Measurements from ENCODE around the gene CFAP74. TPM values are rescaled to one million over a fixed set of nuclear protein-coding genes. Genes with fewer than 3 reads are reported as not detected.

Gene CFAP74
- total RNA-seq, 1 experiment from 2014 or later, result not detected

DNA sequence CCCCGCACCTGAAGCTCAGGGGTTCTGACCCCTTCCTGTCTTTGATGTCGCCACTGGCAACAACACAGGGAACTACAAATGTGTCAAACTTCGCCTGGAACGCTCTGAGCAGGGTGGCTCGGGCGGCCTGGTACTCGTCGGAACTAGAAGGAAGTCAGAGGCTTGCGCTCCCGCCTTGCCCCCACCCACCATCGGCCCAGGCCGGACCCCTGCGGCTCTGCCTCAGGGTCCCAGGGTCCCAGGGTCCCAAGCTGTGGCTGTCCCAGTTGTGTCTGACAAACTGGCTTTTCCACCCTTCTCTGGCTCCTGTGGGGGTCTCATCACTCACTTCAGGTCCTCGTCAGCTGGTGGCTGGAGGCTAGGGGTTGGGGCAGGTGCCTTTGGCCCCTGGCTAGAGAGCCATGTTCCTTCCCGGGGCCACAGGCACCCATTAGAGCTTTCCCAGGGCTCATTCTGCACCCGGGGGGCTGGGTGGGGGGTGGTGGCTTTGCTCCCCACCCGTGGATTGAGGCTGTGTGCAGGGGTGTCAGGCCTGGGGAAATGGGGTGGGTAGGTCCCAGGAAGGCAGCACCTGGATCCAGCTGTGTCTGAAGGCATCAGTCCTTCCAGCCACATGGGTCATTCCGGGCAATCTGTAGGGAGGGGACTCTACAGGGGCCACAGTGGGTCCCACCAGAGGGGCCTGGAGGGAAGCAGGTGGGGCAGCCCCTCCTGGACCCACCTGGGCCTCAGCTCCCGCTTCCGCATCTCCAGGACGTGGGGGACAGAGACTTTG is 76.5 kb downstream of the CFAP74 start:
- POLR2A ChIA-PET (ENCODE audit: unreplicated experiment), result no interaction called here
- no peak overlapping the region for H3K9ac ChIP-seq (ENCODE audit: low read length)
- no peaks in the 10 kb centered on the region for H3K27me3 ChIP-seq (ENCODE audit: low read length)

DNA sequence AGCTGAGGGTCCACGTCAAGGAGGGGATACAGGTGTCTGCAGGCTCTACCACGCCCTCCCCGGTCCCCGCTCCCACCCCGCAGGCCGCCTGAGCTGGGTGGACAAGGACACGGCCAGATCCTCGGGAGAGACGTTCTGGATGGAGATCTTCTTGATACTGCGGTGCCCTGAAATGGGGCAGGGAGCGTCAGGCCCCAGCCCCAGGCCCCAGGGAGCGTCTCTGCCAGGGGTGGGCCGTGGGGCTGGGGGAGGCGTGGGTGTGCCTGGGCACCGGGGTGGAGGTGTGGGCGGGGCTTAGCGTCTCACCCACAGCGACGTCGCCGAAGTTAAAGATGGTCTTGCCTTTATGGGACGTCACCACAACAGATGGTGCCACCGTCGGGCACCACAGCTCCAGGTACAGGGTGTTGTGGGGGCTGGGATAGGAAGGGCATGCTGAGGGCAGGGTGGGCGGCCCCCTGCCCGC is 77.2 kb downstream of the CFAP74 start:
- Histone ChIP-seq H4K20me1 (ENCODE audit: low read length) (no peaks in the 10 kb centered on the region), H3K9me2 (replicated peaks; ENCODE audit: low read length) (no peaks in the 10 kb centered on the region), H3K36me3 (ENCODE audit: low read depth, low read length) (no peaks in the 10 kb centered on the region), H3F3A (ENCODE audit: low read length, unreplicated experiment) (no peaks in the 10 kb centered on the region), H3K27ac (ENCODE audit: low read length) (no peak overlapping the region), H3K9ac (ENCODE audit: low read length) (no peak overlapping the region), H3K4me3 (ENCODE audit: low read length) (no peak overlapping the region), H3K4me2 (ENCODE audit: low read length) (no peak overlapping the region), H3K9me3 (ENCODE audit: low read length) (no peaks in the 10 kb centered on the region), H3K27me3 (ENCODE audit: low read length) (no peaks in the 10 kb centered on the region), H2AFZ (ENCODE audit: low read length) (no peak overlapping the region), H3K79me2 (ENCODE audit: low read length) (no peaks in the 10 kb centered on the region), H3K4me1 (ENCODE audit: insufficient read depth, low read length) (no peaks in the 10 kb centered on the region)
- CTCF ChIA-PET, result interaction anchor here (0.6 kb wide), 1 partner anchor 10 kb away, joined by 4 read pairs; no protein-coding TSS in a partner anchor
- no peak for TF ChIP-seq EZH2 (IDR thresholded peaks at IDR 0.05; ENCODE audit: low read length, unreplicated experiment)
- TF ChIP-seq CTCF (conservative IDR thresholded peaks at IDR 0.05; ENCODE audit: low read depth, low read length), result no peak
- no peak for TF ChIP-seq EZH2phosphoT487 (IDR thresholded peaks at IDR 0.05; ENCODE audit: borderline replicate concordance, low read length)
- POLR2A ChIA-PET (ENCODE audit: unreplicated experiment), result no interaction called here
- intact Hi-C loops (cut with micrococcal nuclease), result no loop called here
- BruUV-seq (replicated peaks), result no TSS peak
- no peak for DNase-seq
- ATAC-seq, result no peak

More for the DNA sequence above, 76.5 kb downstream of the CFAP74 start:
- Histone ChIP-seq H2AFZ (ENCODE audit: low read length) (no peak overlapping the region), H3K79me2 (ENCODE audit: low read length) (no peaks in the 10 kb centered on the region), H3K4me3 (ENCODE audit: low read length) (no peak overlapping the region), H3K4me2 (ENCODE audit: low read length) (no peak overlapping the region), H3K4me1 (ENCODE audit: insufficient read depth, low read length) (no peaks in the 10 kb centered on the region), H3K27ac (ENCODE audit: low read length) (no peak overlapping the region), H3F3A (ENCODE audit: low read length, unreplicated experiment) (no peaks in the 10 kb centered on the region), H3K9me2 (replicated peaks; ENCODE audit: low read length) (no peaks in the 10 kb centered on the region), H3K9me3 (ENCODE audit: low read length) (no peaks in the 10 kb centered on the region), H4K20me1 (ENCODE audit: low read length) (no peaks in the 10 kb centered on the region), H3K36me3 (ENCODE audit: low read depth, low read length) (no peaks in the 10 kb centered on the region)
- CTCF ChIA-PET, result no interaction called here
- intact Hi-C loops (cut with micrococcal nuclease), result no loop called here
- DNase-seq (no peak), ATAC-seq (no peak)
- TF ChIP-seq CTCF (conservative IDR thresholded peaks at IDR 0.05; ENCODE audit: low read depth, low read length), result no peak
- TF ChIP-seq EZH2 (IDR thresholded peaks at IDR 0.05; ENCODE audit: low read length, unreplicated experiment), result no peak
- TF ChIP-seq EZH2phosphoT487 (IDR thresholded peaks at IDR 0.05; ENCODE audit: borderline replicate concordance, low read length), result no peak
- no TSS peak for BruUV-seq (replicated peaks)

All from PC-3 (cell line).